ENCODE data around the gene GPR17.

The GPR17 gene

GRCh38 chr2:127651971-127652550 is 6.1 kb downstream of the GPR17 start:
- H3K4me1 ChIP-seq (ENCODE audit: control insufficient read depth, low read length), result peaks cover 30% of the 10 kb centered on the region

GRCh38 chr2:127652786-127653357 is 6.9 kb downstream of the GPR17 start:
- Histone ChIP-seq H3K4me1 (ENCODE audit: control insufficient read depth, low read length) (peaks cover 30% of the 10 kb centered on the region), H3K4me2 (ENCODE audit: low read length) (peak overlapping the region; percentile 59), H3K79me2 (ENCODE audit: control insufficient read depth, low read length) (no peaks in the 10 kb centered on the region), H3K9me2 (replicated peaks; ENCODE audit: control insufficient read depth, low read length) (no peaks in the 10 kb centered on the region), H3F3A (ENCODE audit: control insufficient read depth, insufficient read depth) (no peaks in the 10 kb centered on the region; the same call in 1 of the 2 replicates), H3K27ac (ENCODE audit: low read depth, low read length) (peak overlapping the region; percentile 11; the same call in 1 of the 2 replicates), H4K20me1 (ENCODE audit: control insufficient read depth, insufficient read depth, low read depth, low read length) (no peaks in the 10 kb centered on the region), H3K9me3 (ENCODE audit: control insufficient read depth, insufficient read depth, low read length) (no peaks in the 10 kb centered on the region), H3K36me3 (ENCODE audit: control insufficient read depth, low read length) (no peaks in the 10 kb centered on the region), H3K27me3 (ENCODE audit: control insufficient read depth, low read length) (no peaks in the 10 kb centered on the region), H3K4me3 (ENCODE audit: low read length) (peak overlapping the region; percentile 25)
- TF ChIP-seq CTCF (IDR thresholded peaks at IDR 0.05; ENCODE audit: low read depth, low read length, poor library complexity, severe bottlenecking), result no peak
- TF ChIP-seq EZH2phosphoT487 (IDR thresholded peaks at IDR 0.05; ENCODE audit: borderline replicate concordance, low read length), result no peak

More at GRCh38 chr2:127651971-127652550, 6.1 kb downstream of the GPR17 start:
- Histone ChIP-seq H3K4me3 (ENCODE audit: low read length) (peak overlapping the region; percentile 25), H3K27me3 (ENCODE audit: control insufficient read depth, low read length) (no peaks in the 10 kb centered on the region), H3F3A (ENCODE audit: control insufficient read depth, insufficient read depth) (no peaks in the 10 kb centered on the region; the same call in 1 of the 2 replicates), H3K36me3 (ENCODE audit: control insufficient read depth, low read length) (no peaks in the 10 kb centered on the region), H3K9me3 (ENCODE audit: control insufficient read depth, insufficient read depth, low read length) (no peaks in the 10 kb centered on the region), H3K4me2 (ENCODE audit: low read length) (peak overlapping the region; percentile 59), H3K79me2 (ENCODE audit: control insufficient read depth, low read length) (no peaks in the 10 kb centered on the region), H3K27ac (ENCODE audit: low read depth, low read length) (peak overlapping the region; percentile 11; the same call in 1 of the 2 replicates), H4K20me1 (ENCODE audit: control insufficient read depth, insufficient read depth, low read depth, low read length) (no peaks in the 10 kb centered on the region), H3K9me2 (replicated peaks; ENCODE audit: control insufficient read depth, low read length) (no peaks in the 10 kb centered on the region)
- no peak for TF ChIP-seq CTCF (IDR thresholded peaks at IDR 0.05; ENCODE audit: low read depth, low read length, poor library complexity, severe bottlenecking)
- TF ChIP-seq EZH2phosphoT487 (IDR thresholded peaks at IDR 0.05; ENCODE audit: borderline replicate concordance, low read length), result no peak

GRCh38 chr2:127653421-127654083 is 7.6 kb downstream of the GPR17 start:
- Histone ChIP-seq H3K79me2 (ENCODE audit: control insufficient read depth, low read length) (no peaks in the 10 kb centered on the region), H3K27ac (ENCODE audit: low read depth, low read length) (no peak overlapping the region)

More at GRCh38 chr2:127653421-127654083, 7.6 kb downstream of the GPR17 start:
- no peak overlapping the region for H3K4me2 ChIP-seq (ENCODE audit: low read length)
- no peaks in the 10 kb centered on the region for H3K9me3 ChIP-seq (ENCODE audit: control insufficient read depth, insufficient read depth, low read length)
- no peaks in the 10 kb centered on the region for H3K27me3 ChIP-seq (ENCODE audit: control insufficient read depth, low read length)
- H3K9me2 ChIP-seq (replicated peaks; ENCODE audit: control insufficient read depth, low read length), result no peaks in the 10 kb centered on the region
- H4K20me1 ChIP-seq (ENCODE audit: control insufficient read depth, insufficient read depth, low read depth, low read length), result no peaks in the 10 kb centered on the region
- H3K4me3 ChIP-seq (ENCODE audit: low read length), result no peak overlapping the region
- no peak for TF ChIP-seq CTCF (IDR thresholded peaks at IDR 0.05; ENCODE audit: low read depth, low read length, poor library complexity, severe bottlenecking)
- TF ChIP-seq EZH2phosphoT487 (IDR thresholded peaks at IDR 0.05; ENCODE audit: borderline replicate concordance, low read length), result no peak
- no peaks in the 10 kb centered on the region; the same call in 1 of the 2 replicates for H3F3A ChIP-seq (ENCODE audit: control insufficient read depth, insufficient read depth)
- peaks cover 30% of the 10 kb centered on the region for H3K4me1 ChIP-seq (ENCODE audit: control insufficient read depth, low read length)
- H3K36me3 ChIP-seq (ENCODE audit: control insufficient read depth, low read length), result no peaks in the 10 kb centered on the region

Measured in DOHH2 (cell line).